T-helper 1 cell treated with Interleukin-12 subunit alpha and Interleukin-12 subunit beta and Interleukin-4 antibody, amounts not matched to agents 30 ng/mL and 1 ng/mL, for 36 hours (primary cell): ENCODE results near the gene ZNF23. TPM values are rescaled to one million over a fixed set of nuclear protein-coding genes. Genes with fewer than 3 reads are reported as not detected.

Experiments used
- intact Hi-C: fragments of 100-400 bp; cut with micrococcal nuclease; formaldehyde crosslinking; loops from one replicate; pipeline ENCODE4 v1.15.1; 2024
- total RNA-seq: library from RNA; stranded (reverse); gene quantifications from 2 replicates; pipeline ENCODE4 v1.2.3, GENCODE V29; 2022

The ZNF23 gene
- total RNA-seq, 1 donor from 2014 or later, result 5.1 TPM

DNA sequence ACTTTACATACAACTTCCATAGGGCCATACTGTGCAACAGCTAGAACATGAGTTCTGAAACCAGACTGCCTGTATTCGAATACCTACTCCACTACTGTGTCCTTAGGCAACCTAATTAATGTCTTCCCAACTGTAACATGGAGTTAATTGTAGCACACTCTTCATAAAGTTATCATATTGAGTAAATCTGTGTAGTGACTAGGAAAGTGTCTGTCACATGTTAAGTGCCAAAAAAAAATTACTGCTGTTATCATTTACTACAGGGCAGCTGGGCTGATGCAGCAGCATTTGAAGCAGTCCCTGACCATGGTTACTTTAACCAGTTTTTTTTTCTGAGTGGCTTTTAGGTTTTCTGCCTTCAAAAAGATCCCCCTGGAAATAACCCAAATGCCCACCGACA, 10.9 kb upstream of the ZNF23 start:
- intact Hi-C loops, result no loop called here

DNA sequence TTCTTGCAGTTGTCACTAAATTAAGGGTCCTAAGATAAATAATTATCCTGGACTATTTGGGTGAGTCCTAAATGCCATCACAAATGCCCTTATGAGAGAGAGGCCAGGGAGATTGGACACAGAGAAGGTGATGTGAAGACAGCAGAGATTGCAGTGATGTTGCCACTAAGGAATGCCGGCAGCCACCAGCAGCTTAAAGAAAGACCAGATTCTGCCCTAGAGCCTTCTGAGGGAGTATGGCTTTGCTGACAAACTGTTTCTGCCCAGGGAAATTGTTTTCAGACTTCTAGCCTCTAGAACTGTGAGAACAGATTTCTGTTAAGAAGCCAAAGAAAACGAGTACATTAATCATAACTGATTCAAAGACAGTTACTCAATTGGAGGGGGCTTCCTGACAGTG, 10.0 kb upstream of the ZNF23 start:
- intact Hi-C loops, result no loop called here

DNA sequence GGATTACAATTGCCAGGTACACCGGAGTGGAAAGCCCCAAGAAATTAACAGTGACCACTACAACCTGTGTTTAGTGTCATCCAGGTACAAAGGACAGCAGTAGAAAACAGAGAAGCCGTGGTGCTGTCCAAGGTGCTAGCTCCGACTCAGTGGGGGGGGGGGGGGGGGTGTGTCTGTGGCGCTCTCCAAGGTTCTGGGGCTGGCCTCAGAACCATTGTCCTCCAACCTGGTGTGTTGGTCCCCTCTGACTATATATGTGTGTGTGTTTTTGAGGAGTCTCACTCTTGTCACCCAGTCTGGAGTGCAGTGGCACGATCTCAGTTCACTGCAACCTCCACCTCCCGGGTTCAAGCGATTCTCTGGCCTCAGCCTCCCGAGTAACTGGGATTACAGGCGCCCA, 5.8 kb upstream of the ZNF23 start:
- intact Hi-C loops, result loop anchor here (1.0 to 10.0 kb wide), 3 partner anchors 16 to 1197 kb away; partner anchors contain the start of gene ATXN1L

DNA sequence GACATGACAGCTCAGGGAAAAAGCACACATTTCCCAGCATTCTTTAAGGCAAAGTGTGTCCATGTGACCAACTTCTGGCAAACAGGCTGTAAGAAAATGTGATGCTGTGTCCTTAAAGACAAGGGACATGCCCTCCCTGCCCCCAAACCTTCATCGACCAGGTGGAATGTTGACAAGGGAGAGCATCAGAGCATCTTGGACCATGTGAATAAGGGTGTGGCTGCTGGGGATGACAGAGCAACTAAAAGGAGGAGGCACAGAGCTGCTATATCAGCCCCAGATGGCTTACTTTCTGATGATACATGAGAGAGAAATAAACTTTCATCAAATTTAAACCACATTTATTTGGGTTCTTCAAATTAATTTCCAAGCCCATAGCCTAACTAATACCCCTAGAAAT, 2.2 kb upstream of the ZNF23 start:
- intact Hi-C loops, result loop anchor here (5.0 to 10.0 kb wide), 4 partner anchors 33 to 1201 kb away; partner anchors contain the start of genes AP1G1 and ATXN1L

- intact Hi-C loops, result loop anchor here (1.0 to 10.0 kb wide), 5 partner anchors 36 to 1204 kb away; partner anchors contain the start of genes AP1G1 and ATXN1L
Observed at GRCh38 chr16:71460941-71461340, 1.1 kb downstream of the ZNF23 start.

DNA sequence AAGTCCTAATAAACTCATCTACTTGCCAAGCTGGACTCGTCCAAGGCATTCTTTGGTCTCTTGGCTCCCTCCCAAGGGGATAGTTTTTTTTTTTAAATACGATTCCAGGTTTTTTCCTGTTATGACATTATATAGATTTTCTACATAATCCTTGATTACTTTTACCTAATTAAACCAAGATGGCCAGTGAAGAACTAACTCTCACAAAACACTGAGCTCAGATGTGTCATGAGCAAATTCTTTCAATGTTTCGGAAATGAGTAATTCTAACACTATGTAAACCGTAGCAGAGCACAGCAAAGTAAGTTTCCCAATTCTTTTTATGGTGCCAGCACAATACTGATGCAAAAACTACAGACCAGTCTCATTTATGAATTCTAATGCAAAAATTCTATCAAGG, 1.8 kb downstream of the ZNF23 start:
- intact Hi-C loops, result loop anchor here (5.0 to 10.0 kb wide), 4 partner anchors 37 to 1205 kb away; partner anchors contain the start of genes AP1G1 and ATXN1L

GRCh38 chr16:71459510-71459909, 2.5 kb downstream of the ZNF23 start:
- intact Hi-C loops, result no loop called here

- intact Hi-C loops, result no loop called here
Observed at GRCh38 chr16:71456801-71457200, 5.2 kb downstream of the ZNF23 start.

GRCh38 chr16:71453036-71453435, 9.0 kb downstream of the ZNF23 start:
- intact Hi-C loops, result no loop called here

GRCh38 chr16:71449020-71449419, 13.0 kb downstream of the ZNF23 start:
- intact Hi-C loops, result no loop called here

GRCh38 chr16:71448274-71448866, 13.7 kb downstream of the ZNF23 start:
- intact Hi-C loops, result no loop called here

DNA sequence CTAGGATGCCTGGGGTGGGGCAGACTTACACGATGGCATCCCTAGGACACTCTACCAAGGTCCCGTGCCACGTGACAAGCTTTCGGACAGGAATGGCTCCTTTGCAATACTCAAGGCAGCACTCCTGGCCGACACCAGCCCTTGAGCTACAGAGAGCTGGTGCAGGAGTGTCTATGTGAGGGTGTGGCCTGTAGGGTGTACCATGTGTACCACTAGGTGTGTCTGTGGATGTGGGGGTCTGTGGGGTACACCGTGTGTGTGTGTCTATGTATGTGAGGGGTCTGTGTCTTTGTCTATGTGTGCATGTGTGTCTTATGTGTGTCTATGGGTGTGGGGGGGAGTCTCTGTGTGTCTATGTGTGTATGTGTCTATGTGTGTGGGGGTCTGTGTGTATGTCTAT, 18.3 kb downstream of the ZNF23 start:
- intact Hi-C loops, result no loop called here

GRCh38 chr16:71442051-71442440, 20.0 kb downstream of the ZNF23 start, which contains the start of gene TLE7:
Gene TLE7, minus strand, starts transcription at chr16:71442054. Its CDS starts 8,730 bp downstream, at chr16:71433324.
- intact Hi-C loops, result no loop called here

- intact Hi-C loops, result no loop called here
Observed at GRCh38 chr16:71441348-71442050, 20.5 kb downstream of the ZNF23 start.

GRCh38 chr16:71440669-71441347, 21.2 kb downstream of the ZNF23 start:
- intact Hi-C loops, result no loop called here

DNA sequence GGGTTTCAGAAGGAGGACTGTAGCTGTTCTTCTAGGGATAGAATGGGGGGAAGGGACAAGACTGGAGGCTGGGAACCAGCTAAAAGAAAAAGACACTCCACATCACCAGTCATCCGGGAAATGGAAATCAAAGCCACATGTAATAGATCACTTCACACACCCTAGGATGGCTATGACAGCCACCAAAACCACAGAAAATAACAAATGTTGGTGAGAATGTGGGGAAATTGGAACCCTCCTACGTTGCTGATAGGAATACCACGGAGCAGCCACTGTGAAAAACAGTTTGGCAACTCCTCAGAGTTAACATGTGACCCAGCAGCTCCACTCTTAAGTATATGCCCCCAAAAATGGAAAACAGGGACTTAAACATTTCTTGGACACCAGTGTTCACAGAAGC, 22.5 kb downstream of the ZNF23 start:
- intact Hi-C loops, result no loop called here

DNA sequence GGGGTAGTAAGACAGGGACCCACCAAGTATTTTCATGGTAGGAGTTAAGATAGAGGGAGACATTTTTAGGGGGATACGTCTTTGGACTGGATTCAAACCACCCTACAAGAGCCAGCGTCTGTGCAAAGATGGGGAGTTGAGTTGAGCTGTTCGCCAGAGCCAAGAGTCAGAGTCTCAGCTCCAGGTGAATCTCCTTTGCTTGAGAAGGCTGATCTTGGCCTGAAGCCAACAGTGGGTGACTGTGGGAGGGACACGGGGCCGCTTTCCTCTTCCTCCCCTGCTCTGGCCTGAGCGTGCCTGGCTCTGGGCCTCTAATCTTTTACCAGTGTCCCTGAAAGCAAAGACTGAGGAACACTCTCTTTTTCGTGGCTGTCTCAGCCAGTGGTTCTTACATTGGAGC, 25.6 kb downstream of the ZNF23 start:
- intact Hi-C loops, result no loop called here

GRCh38 chr16:71432906-71433305, 29.1 kb downstream of the ZNF23 start:
- intact Hi-C loops, result no loop called here

DNA sequence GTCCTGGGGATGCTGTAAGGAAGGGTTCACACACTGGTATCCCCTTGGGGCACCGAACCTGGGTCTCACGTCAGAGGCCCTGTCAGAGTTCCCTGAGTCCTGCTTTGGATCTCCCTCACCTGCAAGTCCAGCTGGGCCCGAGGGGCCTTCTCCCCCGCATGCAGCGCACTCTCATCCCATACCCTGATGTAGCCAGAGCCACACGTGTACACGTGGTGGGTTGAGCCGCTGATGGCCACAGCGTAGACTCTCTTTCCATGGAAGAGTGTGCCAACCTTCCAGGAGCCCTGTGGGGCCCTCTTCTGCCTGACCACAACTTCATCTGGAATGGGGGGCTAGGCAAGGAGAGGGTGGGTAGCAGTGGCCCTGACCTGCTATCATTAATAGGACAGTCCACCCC, 30.1 kb downstream of the ZNF23 start:
- intact Hi-C loops, result no loop called here

- intact Hi-C loops, result no loop called here
Observed at GRCh38 chr16:71431176-71431575, 30.9 kb downstream of the ZNF23 start.

- intact Hi-C loops, result no loop called here
Observed at GRCh38 chr16:71430744-71431143, 31.3 kb downstream of the ZNF23 start.

GRCh38 chr16:71429581-71429980, 32.5 kb downstream of the ZNF23 start:
- intact Hi-C loops, result no loop called here
